Uterus (tissue), 4 donors: ENCODE data around the gene OASL. TPM values are rescaled to one million over a fixed set of nuclear protein-coding genes. Genes with fewer than 3 reads are reported as not detected.

Experiments used
- DNase-seq, 2 donors: peaks; one replicate each; pipeline ENCODE4 v3.0.0-alpha.2; 2019 to 2020
- H3K27ac ChIP-seq, 2 donors: fragments of 200-600 bp; sonication (generic); 1 replicate in 1 of 2; 2 replicates in 1 of 2; pipeline ENCODE4 v1.5.1; 2016 to 2018
- H3K27me3 ChIP-seq, 2 donors: fragments of 200-600 bp; sonication (generic); one replicate each; pipeline ENCODE4 v1.5.1; 2018 to 2019; ENCODE audit warnings: control low read depth in 1 of 2
- H3K36me3 ChIP-seq, 2 donors: fragments of 200-600 bp; sonication (generic); one replicate each; pipeline ENCODE4 v1.5.1; 2019; ENCODE audit warnings: control low read depth in 1 of 2
- H3K4me1 ChIP-seq, 2 donors: fragments of 200-600 bp; sonication (generic); one replicate each; pipeline ENCODE4 v1.5.1; 2018 to 2019; ENCODE audit warnings: control low read depth in 1 of 2
- H3K4me3 ChIP-seq, 2 donors: fragments of 200-600 bp; sonication (generic); 1 replicate in 1 of 2; 2 replicates in 1 of 2; pipeline ENCODE4 v1.5.1; 2018 to 2019; ENCODE audit warnings: mild to moderate bottlenecking in 1 of 2
- H3K9me3 ChIP-seq, 2 donors: fragments of 200-600 bp; sonication (generic); one replicate each; pipeline ENCODE4 v1.5.1; 2019; ENCODE audit warnings: control low read depth in 1 of 2
- POLR2A ChIP-seq, 2 donors: fragments of 450-650 bp; IDR thresholded peaks; one replicate each; pipeline ENCODE4 v1.6.1; 2016; ENCODE audit warnings: antibody characterized with exemption in 2 of 2, mild to moderate bottlenecking in 1 of 2, moderate library complexity in 1 of 2
- intact Hi-C: fragments of 100-400 bp; cut with DNase I; formaldehyde crosslinking; loops from one replicate; pipeline ENCODE4 v1.15.1; 2023; ENCODE audit warnings: low total_unique reads
- total RNA-seq, 4 donors: library from RNA; depleted of rRNA in 3 of 4; stranded (reverse); fragments of >200 nt in 3 of 4; gene quantifications; one replicate each; pipeline versions ENCODE4 v1.1.0 to v1.2.4, GENCODE V29; 2014 to 2023
- TF ChIP-seq, protein P1 (sequence below), 4 experiments: fragments of 200-600 bp in 2 of 4; fragments of 450-650 bp in 2 of 4; sonication (generic) in 2 of 4; IDR thresholded peaks; one replicate each; pipeline ENCODE4 v1.5.1; 2016 to 2019; ENCODE audit warnings: antibody characterized with exemption in 4 of 4, mild to moderate bottlenecking in 2 of 4, moderate library complexity in 1 of 4
- donor health status: DM: yes; HTN: yes; CAD: no.

Gene OASL
- total RNA-seq, 4 donors from 2014 or later = 0.35 to 0.82 TPM; not detected in 2

DNA sequence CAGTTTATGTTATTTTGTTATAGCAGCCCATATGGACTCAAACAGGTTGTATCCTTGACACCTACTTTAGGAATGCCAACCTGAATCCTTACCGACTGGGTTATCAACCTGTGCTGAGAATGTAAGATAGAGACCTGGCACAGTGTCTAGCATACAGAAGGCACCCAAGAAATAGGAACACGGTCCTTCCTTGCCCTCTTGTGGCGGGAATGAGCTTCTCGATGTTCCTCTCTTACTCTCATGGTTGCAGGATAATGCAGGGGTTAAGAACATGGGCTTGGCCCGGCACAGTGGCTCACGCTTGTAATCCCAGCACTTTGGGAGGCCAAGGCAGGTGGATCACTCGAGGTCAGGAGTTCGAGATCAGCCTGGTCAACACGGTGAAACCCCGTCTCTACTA is 29.3 kb downstream of the OASL start:
- H3K27me3 ChIP-seq = no peaks in the 10 kb centered on the region

DNA sequence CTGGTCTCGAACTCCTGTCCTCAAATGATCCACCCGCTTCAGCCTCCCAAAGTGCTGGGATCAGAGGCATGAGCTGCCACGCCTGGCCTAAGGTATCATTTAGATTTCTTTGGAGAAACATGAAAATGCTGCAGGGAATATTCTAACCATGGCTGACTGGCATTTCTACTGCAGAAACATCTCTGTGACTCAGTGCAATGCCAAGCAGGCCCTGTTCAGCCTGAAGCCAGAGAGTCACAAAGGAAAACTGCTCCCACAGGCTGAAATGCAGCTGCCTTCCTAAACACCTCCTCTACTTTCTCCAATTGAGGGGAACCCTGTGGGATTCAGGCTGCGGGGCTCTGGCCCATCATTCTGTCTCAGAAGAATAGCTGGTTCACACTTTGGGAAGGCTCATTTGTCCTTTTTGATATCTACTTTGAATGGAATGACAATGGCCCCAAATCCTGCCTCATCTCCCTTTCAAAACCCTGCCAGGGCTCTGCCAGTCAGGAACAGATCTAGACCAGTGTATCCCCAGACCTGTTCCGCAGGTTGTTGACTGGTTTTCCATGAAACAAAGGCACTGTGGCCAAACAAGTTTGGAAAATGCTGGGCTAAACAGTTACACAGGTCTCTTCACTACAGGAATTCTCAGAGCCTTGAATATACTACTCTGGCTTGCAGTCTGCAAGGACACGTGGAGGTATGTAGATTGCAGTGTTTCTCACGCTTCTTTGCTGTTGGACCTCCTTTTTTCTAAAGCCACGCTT is 30.5 kb downstream of the OASL start:
- no peak for DNase-seq
- no peaks in the 10 kb centered on the region for H3K9me3 ChIP-seq
- no peak for TF ChIP-seq POLR2A (IDR thresholded peaks at IDR 0.05)
- TF ChIP-seq, protein P1, sequence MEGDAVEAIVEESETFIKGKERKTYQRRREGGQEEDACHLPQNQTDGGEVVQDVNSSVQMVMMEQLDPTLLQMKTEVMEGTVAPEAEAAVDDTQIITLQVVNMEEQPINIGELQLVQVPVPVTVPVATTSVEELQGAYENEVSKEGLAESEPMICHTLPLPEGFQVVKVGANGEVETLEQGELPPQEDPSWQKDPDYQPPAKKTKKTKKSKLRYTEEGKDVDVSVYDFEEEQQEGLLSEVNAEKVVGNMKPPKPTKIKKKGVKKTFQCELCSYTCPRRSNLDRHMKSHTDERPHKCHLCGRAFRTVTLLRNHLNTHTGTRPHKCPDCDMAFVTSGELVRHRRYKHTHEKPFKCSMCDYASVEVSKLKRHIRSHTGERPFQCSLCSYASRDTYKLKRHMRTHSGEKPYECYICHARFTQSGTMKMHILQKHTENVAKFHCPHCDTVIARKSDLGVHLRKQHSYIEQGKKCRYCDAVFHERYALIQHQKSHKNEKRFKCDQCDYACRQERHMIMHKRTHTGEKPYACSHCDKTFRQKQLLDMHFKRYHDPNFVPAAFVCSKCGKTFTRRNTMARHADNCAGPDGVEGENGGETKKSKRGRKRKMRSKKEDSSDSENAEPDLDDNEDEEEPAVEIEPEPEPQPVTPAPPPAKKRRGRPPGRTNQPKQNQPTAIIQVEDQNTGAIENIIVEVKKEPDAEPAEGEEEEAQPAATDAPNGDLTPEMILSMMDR (IDR thresholded peaks at IDR 0.05) = no peak
- no peak overlapping the region for H3K27ac ChIP-seq
- H3K27me3 ChIP-seq = no peaks in the 10 kb centered on the region
- no peaks in the 10 kb centered on the region for H3K36me3 ChIP-seq
- H3K4me1 ChIP-seq = no peaks in the 10 kb centered on the region
- H3K4me3 ChIP-seq = no peak overlapping the region
- intact Hi-C loops = no loop called here

More for the DNA sequence above, 29.3 kb downstream of the OASL start:
- H3K4me3 ChIP-seq = no peak overlapping the region
- no peak for TF ChIP-seq POLR2A (IDR thresholded peaks at IDR 0.05)
- TF ChIP-seq, protein P1 (IDR thresholded peaks at IDR 0.05) = no peak
- intact Hi-C loops = no loop called here
- DNase-seq = no peak
- no peaks in the 10 kb centered on the region for H3K9me3 ChIP-seq
- H3K36me3 ChIP-seq = no peaks in the 10 kb centered on the region
- no peaks in the 10 kb centered on the region for H3K4me1 ChIP-seq
- H3K27ac ChIP-seq = no peak overlapping the region

DNA sequence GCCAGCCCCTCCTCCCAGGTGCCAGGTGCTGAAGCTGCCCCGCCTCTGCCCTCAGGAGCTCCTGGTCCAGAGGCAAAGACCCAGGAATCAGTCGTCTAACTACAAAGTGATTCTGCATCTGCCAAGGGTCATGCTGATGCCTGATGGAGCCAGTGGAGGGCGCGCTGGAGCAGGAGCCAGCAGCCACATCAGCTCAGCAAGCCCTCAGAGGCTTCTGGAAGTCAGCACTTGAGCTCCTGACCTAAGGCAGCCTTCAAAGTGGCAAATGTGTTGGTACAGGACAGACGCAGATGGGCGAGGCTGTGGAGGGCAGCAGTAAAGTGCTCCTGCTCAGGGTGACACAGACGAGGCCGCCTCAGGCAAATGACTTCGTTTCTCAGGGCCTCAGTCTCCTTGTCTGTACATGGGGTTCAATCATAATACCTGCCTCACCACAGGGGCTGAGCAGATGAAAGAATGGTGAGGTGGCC is 33.7 kb downstream of the OASL start:
- no peak overlapping the region for H3K27ac ChIP-seq
- no peaks in the 10 kb centered on the region for H3K9me3 ChIP-seq
- DNase-seq = no peak
- H3K4me3 ChIP-seq = no peak overlapping the region
- H3K27me3 ChIP-seq = no peaks in the 10 kb centered on the region
- no peaks in the 10 kb centered on the region for H3K4me1 ChIP-seq
- intact Hi-C loops = no loop called here
- no peaks in the 10 kb centered on the region for H3K36me3 ChIP-seq
- TF ChIP-seq, protein P1 (IDR thresholded peaks at IDR 0.05) = no peak
- no peak for TF ChIP-seq POLR2A (IDR thresholded peaks at IDR 0.05)

DNA sequence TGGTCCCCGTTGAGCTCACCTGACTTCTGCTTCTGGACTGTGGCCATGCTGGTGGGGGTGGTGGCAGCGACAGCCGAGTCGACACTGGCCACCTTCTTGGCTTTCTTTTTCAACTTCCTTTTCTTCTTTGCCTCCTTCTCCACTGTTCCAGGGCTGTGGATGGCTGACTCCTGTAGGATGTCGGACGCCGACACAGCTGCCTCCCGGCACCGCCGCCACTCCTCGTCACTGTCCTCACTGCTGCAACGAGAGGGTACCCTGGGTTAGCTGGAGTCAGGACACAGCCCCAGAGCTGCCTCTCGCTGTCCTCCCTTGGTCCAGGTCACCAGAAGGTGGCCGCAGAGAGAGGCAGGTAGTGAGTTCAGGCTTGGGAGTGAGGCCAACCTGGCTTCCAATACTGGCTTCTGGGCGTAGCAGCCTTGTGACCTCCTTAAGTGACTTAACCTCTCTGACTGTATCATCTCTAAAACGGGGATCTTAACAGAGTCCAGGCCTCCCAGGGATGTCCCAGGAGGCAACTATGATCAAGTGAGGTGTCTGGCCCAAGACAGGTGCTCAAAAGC is 34.7 kb downstream of the OASL start:
- intact Hi-C loops = no loop called here
- no peak for DNase-seq
- Histone ChIP-seq H3K27ac (no peak overlapping the region), H3K36me3 (no peaks in the 10 kb centered on the region), H3K9me3 (no peaks in the 10 kb centered on the region), H3K4me1 (no peaks in the 10 kb centered on the region), H3K4me3 (no peak overlapping the region), H3K27me3 (no peaks in the 10 kb centered on the region)
- TF ChIP-seq POLR2A (IDR thresholded peaks at IDR 0.05) = no peak
- TF ChIP-seq, protein P1 (IDR thresholded peaks at IDR 0.05) = no peak

DNA sequence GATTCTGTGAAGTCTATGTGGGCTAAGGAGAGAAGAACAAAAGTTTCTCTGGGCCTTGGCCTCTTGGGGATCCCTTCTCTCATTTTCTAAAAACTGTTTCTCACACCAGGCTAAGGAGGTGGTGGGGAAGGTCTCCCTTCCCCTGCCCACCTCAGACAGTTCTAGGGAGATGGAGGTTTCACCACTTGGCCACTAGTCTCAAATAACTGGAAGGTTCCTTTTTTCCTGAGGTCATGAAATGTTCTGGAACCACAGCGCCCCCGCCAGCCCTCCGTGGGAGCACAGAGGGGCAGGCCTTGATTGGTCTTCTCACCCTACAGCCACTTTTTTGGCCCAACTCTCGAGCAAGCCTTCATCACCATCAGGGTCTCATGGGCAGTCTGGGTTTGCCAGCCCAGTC is 35.4 kb downstream of the OASL start:
- Histone ChIP-seq H3K9me3 (no peaks in the 10 kb centered on the region), H3K36me3 (no peaks in the 10 kb centered on the region), H3K4me1 (no peaks in the 10 kb centered on the region), H3K27ac (no peak overlapping the region), H3K4me3 (no peak overlapping the region), H3K27me3 (no peaks in the 10 kb centered on the region)
- TF ChIP-seq, protein P1 (IDR thresholded peaks at IDR 0.05) = no peak
- no peak for TF ChIP-seq POLR2A (IDR thresholded peaks at IDR 0.05)
- intact Hi-C loops = no loop called here
- no peak for DNase-seq
